ES-I3 (cell line): ENCODE measurements around the gene MMEL1.

Source experiments
- H3K36me3 ChIP-seq: 2 replicates; pipeline ENCODE4 v1.6.1; 2013; ENCODE audit warnings: mild to moderate bottlenecking, low read length, control low read depth, moderate library complexity; ENCODE audit not compliant: insufficient read depth
- H3K4me1 ChIP-seq: 2 replicates; pipeline ENCODE4 v1.6.1; 2013; ENCODE audit warnings: mild to moderate bottlenecking, control low read depth, low read length; ENCODE audit not compliant: insufficient read depth
- H3K9ac ChIP-seq: 2 replicates; pipeline ENCODE4 v1.6.1; 2013; ENCODE audit warnings: low read depth, mild to moderate bottlenecking, low read length, moderate library complexity
- H3K9me3 ChIP-seq: 2 replicates; pipeline ENCODE4 v1.6.1; 2013; ENCODE audit warnings: mild to moderate bottlenecking, low read length, moderate library complexity; ENCODE audit not compliant: control insufficient read depth, insufficient read depth

Gene MMEL1

DNA sequence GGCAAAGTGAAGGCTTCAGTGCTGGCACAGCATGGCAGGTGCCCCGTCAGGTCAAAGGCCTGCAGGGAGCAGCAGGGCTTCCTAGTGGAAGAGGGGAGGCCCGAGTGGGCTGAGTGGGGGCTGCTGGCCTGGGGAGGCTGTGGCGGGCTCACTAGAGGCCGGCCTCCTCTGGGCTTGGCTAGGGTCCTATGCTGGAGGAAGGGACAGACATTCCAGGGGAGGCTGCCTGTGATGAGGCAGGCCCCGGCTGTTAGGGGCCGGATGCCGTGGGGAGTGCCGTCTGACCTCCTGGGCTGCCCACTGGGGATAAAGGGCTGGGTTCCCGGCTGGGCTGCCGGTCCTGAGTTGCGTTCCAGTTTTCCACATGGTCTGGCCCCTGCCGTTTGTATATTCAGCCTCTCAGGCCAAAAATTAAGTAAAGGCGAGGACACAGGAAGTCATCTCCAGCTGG, 25.1 kb downstream of the MMEL1 start:
- Histone ChIP-seq H3K4me1 (no peaks in the 10 kb centered on the region; the same call in 1 of the 2 replicates), H3K36me3 (no peaks in the 10 kb centered on the region), H3K9me3 (no peaks in the 10 kb centered on the region), H3K9ac (no peak overlapping the region)

- no peaks in the 10 kb centered on the region for H3K9me3 ChIP-seq
- H3K9ac ChIP-seq = no peak overlapping the region
- no peaks in the 10 kb centered on the region; the same call in 1 of the 2 replicates for H3K4me1 ChIP-seq
- H3K36me3 ChIP-seq = no peaks in the 10 kb centered on the region
Measured at GRCh38 chr1:2606881-2607621, 25.8 kb downstream of the MMEL1 start.

DNA sequence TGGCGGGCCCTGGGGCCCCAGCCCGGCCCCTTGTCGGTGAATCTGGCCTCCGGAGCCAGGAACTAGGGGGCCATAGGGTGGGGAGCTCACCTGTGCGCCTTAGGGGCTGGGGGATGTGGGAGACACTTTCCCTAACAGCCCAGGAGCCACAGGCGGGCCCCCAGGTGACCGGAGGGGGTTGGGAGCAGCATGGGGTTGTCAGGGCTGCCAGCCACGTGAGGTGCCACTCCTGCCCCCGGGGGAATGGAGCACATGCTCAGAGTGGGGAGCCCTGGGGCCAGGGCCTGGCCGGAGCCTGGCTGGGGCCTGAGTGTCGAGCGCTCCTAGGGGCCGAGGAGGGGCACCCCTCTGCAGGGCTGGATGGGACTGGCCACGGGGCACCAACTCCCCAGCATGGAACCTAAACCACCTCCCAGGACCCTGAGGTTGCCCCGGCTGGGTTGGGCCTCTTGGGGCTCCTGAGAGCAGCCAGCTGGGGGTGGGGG, 26.4 kb downstream of the MMEL1 start:
- Histone ChIP-seq H3K4me1 (no peaks in the 10 kb centered on the region; the same call in 1 of the 2 replicates), H3K9ac (no peak overlapping the region), H3K36me3 (no peaks in the 10 kb centered on the region)

DNA sequence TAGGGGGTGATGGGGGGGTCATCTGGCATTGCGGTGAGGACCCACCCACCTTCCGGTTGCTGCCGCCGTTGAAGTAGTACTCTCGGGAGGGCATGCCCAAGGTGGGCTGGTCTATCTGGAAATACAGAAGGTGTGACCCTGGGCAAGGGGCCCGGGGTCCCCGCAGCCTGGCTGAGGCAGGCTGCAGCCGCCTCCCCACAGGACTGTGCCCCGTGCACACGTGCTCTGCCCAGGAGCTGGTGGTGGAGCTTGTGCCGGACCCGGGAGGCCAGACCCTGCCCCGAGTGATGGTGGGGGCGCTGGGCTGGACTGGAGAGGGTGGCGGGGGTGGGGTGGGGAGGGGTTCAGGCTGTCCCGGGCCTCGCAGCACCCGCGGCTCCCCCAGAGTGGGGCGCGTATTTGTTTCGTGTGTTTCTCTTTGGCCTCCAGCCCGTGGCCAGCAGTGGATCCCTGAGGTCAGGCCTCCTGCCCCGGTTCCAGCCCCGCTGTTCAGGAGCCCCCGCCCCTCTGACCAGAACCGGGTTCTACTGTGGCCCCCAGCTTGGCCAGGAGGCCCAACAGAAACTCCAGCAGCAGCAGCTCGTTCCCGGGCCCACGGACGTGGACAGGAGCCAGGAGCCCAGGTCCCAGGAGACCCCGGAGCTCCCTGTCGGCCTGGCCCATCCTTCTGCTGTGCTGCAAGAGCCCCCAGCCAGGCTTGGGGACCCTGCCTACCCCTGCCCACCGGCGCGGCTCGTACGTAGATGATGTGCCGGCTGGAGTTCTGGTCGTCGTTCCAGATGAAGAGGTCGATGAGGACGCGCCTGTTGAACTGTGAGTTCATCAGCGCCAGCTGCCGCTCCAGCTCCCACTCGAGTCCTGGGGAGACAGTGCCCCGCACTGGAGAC, 27.1 kb downstream of the MMEL1 start:
- no peaks in the 10 kb centered on the region; the same call in 1 of the 2 replicates for H3K4me1 ChIP-seq
- no peak overlapping the region for H3K9ac ChIP-seq
- H3K9me3 ChIP-seq = no peaks in the 10 kb centered on the region
- H3K36me3 ChIP-seq = no peaks in the 10 kb centered on the region

More for the DNA sequence above, 26.4 kb downstream of the MMEL1 start:
- H3K9me3 ChIP-seq = no peaks in the 10 kb centered on the region

- Histone ChIP-seq H3K9ac (no peak overlapping the region), H3K4me1 (no peaks in the 10 kb centered on the region), H3K36me3 (no peaks in the 10 kb centered on the region), H3K9me3 (no peaks in the 10 kb centered on the region)
Measured at GRCh38 chr1:2604844-2605508, 27.8 kb downstream of the MMEL1 start.

- Histone ChIP-seq H3K36me3 (no peaks in the 10 kb centered on the region), H3K4me1 (no peaks in the 10 kb centered on the region), H3K9ac (no peak overlapping the region), H3K9me3 (no peaks in the 10 kb centered on the region)
Measured at GRCh38 chr1:2604156-2604843, 28.5 kb downstream of the MMEL1 start.

GRCh38 chr1:2603521-2604155, 29.2 kb downstream of the MMEL1 start:
- Histone ChIP-seq H3K9me3 (no peaks in the 10 kb centered on the region), H3K36me3 (no peaks in the 10 kb centered on the region), H3K9ac (no peak overlapping the region), H3K4me1 (no peaks in the 10 kb centered on the region)

DNA sequence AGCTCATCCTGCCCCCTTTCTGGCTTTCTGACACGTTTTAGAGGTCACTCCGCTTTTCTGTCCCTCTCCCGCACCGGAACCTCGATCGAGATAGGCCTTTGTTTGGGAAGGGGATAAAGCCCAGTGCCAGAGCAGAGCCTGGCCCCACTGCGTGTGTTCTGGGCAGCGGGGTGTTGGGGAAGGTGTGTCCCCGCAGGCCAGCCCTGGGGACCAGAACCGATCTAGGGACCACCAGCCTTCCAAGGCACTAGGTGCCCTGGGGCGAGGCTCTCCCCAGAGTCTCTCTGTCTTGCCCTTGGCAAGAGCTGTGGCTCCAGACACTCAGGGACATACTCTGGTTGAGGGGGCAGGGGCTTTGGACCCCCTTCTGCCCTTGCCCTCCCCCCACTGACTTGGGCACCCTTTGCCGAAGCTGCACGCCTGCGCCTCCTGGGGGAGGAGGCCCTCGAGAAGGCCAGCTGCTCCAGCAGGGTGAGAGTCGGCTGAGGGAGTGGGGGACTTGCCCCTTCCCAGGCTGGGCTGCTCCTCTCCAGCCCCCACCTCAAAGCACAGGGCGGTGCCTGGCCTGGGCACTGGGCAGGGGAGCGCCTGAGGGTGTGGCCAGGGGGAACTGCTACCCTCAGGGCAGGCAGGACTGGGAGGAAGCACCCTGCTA, 29.8 kb downstream of the MMEL1 start:
- Histone ChIP-seq H3K36me3 (no peaks in the 10 kb centered on the region), H3K4me1 (no peaks in the 10 kb centered on the region), H3K9me3 (no peaks in the 10 kb centered on the region; the same call in 1 of the 2 replicates), H3K9ac (no peak overlapping the region)

GRCh38 chr1:2602311-2602835, 30.4 kb downstream of the MMEL1 start:
- Histone ChIP-seq H3K9me3 (no peaks in the 10 kb centered on the region; the same call in 1 of the 2 replicates), H3K36me3 (no peaks in the 10 kb centered on the region), H3K9ac (no peak overlapping the region), H3K4me1 (no peaks in the 10 kb centered on the region)

DNA sequence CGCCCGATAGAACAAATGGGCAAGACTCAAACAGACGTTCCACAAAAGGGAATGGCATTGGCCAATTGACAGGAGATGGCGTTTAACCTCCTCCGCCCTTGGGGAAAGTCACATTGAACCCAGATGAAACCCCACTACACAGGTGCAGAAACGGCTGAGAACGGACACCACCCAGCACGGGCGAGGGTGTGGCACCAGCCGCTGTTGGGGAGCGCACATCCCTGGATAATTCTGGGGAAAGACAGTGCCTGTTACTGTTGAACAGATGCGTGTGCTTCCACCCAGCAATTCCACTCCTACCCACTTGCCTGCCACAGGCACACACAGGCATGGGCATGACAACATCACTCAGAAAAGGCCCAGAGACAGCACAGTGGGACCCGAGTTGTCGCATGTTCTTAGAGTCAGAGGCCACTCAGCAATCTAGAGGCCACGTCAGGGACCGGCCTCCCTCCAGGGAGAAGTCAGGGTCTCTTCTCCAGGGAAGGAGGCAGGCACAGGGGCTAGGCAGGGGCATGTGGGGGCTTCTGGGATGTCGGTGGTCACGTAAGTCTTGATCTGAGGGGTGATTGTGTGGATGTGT, 31.0 kb downstream of the MMEL1 start:
- no peaks in the 10 kb centered on the region for H3K4me1 ChIP-seq
- H3K36me3 ChIP-seq = no peaks in the 10 kb centered on the region
- H3K9me3 ChIP-seq = no peaks in the 10 kb centered on the region; the same call in 1 of the 2 replicates
- H3K9ac ChIP-seq = no peak overlapping the region

- H3K36me3 ChIP-seq = no peaks in the 10 kb centered on the region
- no peak overlapping the region for H3K9ac ChIP-seq
- H3K4me1 ChIP-seq = no peaks in the 10 kb centered on the region
- H3K9me3 ChIP-seq = no peaks in the 10 kb centered on the region; the same call in 1 of the 2 replicates
Measured at GRCh38 chr1:2598329-2598931, 34.4 kb downstream of the MMEL1 start.
